Subcutaneous adipose tissue (tissue), 4 donors: ENCODE measurements around the gene PANX2. TPM values are rescaled to one million over a fixed set of nuclear protein-coding genes. Genes with fewer than 3 reads are reported as not detected.

ENCODE experiments used
- total RNA-seq, 4 donors: library from RNA; depleted of rRNA; stranded (reverse); fragments of >200 nt; gene quantifications; one replicate each; pipeline ENCODE4 v1.1.0, GENCODE V29; 2016
- TF ChIP-seq, protein P1 (sequence below): fragments of 450-650 bp; IDR thresholded peaks from one replicate; pipeline ENCODE4 v1.5.1; 2016; ENCODE audit warnings: low read depth, mild to moderate bottlenecking, control low read depth, antibody characterized with exemption, moderate library complexity

The PANX2 gene
- total RNA-seq, 4 donors from 2014 or later: 0.44 TPM; not detected in 3

- TF ChIP-seq, protein P1, sequence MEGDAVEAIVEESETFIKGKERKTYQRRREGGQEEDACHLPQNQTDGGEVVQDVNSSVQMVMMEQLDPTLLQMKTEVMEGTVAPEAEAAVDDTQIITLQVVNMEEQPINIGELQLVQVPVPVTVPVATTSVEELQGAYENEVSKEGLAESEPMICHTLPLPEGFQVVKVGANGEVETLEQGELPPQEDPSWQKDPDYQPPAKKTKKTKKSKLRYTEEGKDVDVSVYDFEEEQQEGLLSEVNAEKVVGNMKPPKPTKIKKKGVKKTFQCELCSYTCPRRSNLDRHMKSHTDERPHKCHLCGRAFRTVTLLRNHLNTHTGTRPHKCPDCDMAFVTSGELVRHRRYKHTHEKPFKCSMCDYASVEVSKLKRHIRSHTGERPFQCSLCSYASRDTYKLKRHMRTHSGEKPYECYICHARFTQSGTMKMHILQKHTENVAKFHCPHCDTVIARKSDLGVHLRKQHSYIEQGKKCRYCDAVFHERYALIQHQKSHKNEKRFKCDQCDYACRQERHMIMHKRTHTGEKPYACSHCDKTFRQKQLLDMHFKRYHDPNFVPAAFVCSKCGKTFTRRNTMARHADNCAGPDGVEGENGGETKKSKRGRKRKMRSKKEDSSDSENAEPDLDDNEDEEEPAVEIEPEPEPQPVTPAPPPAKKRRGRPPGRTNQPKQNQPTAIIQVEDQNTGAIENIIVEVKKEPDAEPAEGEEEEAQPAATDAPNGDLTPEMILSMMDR: no peak
Observed at GRCh38 chr22:50171319-50171964, 911 bp downstream of the PANX2 start.

- TF ChIP-seq, protein P1: no peak
Observed at GRCh38 chr22:50171965-50172421, 1.5 kb downstream of the PANX2 start.

DNA sequence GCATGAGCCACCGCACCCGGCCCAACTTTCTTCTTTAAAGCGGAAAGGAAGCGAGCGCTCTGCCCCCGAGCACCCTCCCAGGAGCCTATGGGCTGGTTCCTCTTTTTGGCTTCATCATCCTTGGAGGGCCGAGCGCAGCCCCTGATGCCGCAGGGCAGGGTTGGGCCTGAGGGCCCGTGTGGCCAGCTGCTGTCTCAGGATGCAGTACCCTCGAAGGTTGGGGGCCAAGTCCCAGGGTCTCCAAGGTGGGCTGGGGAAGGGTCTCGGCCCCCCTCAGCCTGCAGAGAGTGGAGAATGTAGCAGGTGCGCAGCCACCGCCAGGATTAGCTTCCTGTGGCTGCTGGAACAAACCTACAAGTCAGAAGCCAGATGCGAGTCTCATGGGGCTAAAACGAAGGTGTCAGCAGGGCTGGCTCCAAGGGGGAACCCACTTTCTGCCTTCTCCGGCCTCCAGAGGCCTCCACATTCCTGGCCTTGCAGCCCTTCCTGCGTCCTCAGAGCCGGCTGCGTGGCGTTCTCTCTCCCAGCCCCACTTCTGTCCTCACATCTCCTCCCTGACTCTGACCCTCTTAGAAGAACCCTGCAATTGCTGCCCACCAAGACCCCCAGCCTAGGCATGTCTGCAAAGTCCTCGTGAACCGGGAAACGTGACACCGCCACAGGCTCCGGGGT, 2.9 kb downstream of the PANX2 start:
- TF ChIP-seq, protein P1: no peak

DNA sequence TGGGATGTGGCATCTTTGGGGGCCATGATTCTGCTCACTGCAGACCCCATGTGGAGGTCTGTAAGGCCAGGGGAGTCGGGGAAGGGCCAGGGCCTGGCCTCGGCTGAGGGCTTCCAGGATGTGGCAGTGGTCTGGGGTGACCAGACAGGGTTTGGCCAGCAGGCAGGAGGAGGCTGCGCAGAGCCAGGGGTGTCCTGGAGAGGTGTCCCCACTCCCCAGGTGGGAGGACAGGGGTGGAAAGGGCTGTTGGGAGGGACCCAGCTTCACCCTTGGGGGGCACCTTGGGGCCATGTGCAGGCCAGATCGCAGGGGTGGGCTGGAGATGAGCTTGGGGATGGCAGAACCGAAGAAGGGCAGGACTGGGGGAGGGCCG, 3.4 kb downstream of the PANX2 start:
- TF ChIP-seq, protein P1: no peak

DNA sequence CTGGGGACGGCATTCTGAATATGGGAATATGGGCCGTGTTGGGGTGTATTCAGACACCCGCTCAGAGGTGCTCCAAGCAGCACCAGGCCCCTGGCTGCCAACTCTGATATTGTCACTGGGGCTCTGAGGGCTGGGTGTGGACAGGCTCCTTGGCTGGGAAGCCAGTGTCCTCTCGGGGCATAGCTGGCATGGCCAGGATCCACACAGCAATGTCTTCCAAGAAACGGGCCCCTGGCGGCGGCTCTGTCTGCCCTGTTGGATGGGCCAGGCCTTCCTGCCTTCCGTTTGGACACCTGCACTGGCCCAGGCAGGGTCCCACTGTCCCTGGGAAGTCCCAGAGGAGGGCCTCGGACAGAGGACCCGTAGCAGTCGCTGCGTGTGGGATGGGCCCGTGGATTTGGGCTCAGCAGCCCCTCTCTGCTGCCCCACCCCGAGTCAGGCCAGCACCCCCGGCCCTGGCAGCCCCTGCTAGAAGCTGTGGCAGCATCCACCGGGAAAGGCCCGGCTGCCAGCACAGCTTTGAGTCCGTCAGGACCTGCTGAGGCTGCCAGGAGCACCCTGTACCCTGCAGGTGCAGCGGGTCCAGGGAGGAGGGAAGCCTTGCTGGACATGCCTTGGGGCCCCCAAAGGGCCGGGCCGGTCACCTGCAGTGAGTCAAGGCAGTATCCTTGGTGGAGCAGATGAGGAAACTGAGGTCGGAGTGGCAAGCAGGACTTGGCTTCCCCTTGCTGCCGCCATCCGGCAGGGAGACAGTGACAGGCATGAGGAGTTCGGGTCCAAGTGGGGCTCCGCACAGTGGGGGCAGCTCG, 4.1 kb downstream of the PANX2 start:
- TF ChIP-seq, protein P1: no peak

GRCh38 chr22:50175191-50175461, 4.6 kb downstream of the PANX2 start:
- TF ChIP-seq, protein P1: no peak
